SU-DHL-6 (cell line): ENCODE measurements around the gene POM121C.
A peak's percentile ranks its signal among the peaks of the same experiment; 100 is the strongest.
"Not testable (repeated sequence)": the region's sequence is repeated elsewhere in the genome, so short reads cannot be mapped to it uniquely, and the experiment has no call there.

Experiments used
- H2AFZ ChIP-seq: fragments of 200-600 bp; sonication (generic); 2 replicates; pipeline ENCODE4 v1.6.1; 2014; ENCODE audit warnings: low read depth, mild to moderate bottlenecking, moderate library complexity, mixed read lengths, antibody characterized with exemption, low read length; ENCODE audit not compliant: severe bottlenecking
- H3F3A ChIP-seq: fragments of 200-600 bp; shearing (Covaris generic); 2 replicates; pipeline ENCODE4 v1.6.0; 2016; ENCODE audit warnings: antibody characterized with exemption, mild to moderate bottlenecking; ENCODE audit not compliant: insufficient read depth
- H3K27ac ChIP-seq: fragments of 200-600 bp; sonication (generic); 2 replicates; pipeline ENCODE4 v1.5.1; 2016; ENCODE audit warnings: low read depth, mild to moderate bottlenecking, low read length, moderate library complexity, mixed read lengths
- H3K27me3 ChIP-seq: fragments of 200-600 bp; sonication (generic), shearing (Covaris generic); 2 replicates; pipeline ENCODE4 v1.6.0; 2014; ENCODE audit warnings: mild to moderate bottlenecking, low read length
- H3K36me3 ChIP-seq: fragments of 200-600 bp; sonication (generic); 2 replicates; pipeline ENCODE4 v1.6.1; 2014; ENCODE audit warnings: mild to moderate bottlenecking, low read length, mixed read lengths
- H3K4me2 ChIP-seq: fragments of 300-600, 200-600 bp; shearing (Covaris generic), sonication (generic); 2 replicates; pipeline ENCODE4 v1.6.0; 2014; ENCODE audit warnings: low read length, low read depth, mild to moderate bottlenecking; ENCODE audit not compliant: poor library complexity, severe bottlenecking
- H3K4me3 ChIP-seq: fragments of 200-600 bp; sonication (generic); 2 replicates; pipeline ENCODE4 v1.5.1; 2014; ENCODE audit warnings: antibody characterized with exemption, low read length, mild to moderate bottlenecking, mixed read lengths; ENCODE audit not compliant: insufficient read depth, poor library complexity, severe bottlenecking
- H3K79me2 ChIP-seq: fragments of 200-600 bp; sonication (generic); 2 replicates; pipeline ENCODE4 v1.6.1; 2014; ENCODE audit warnings: mild to moderate bottlenecking, low read length, moderate library complexity; ENCODE audit not compliant: insufficient read depth
- H3K9ac ChIP-seq: fragments of 200-600 bp; sonication (generic); 2 replicates; pipeline ENCODE4 v1.7.0; 2014; ENCODE audit warnings: mild to moderate bottlenecking, low read length
- H3K9me2 ChIP-seq: fragments of 200-600 bp; sonication (generic); replicated peaks from 2 replicates; pipeline ENCODE4 v1.6.1; 2014; ENCODE audit warnings: low read length; ENCODE audit not compliant: insufficient read depth
- H3K9me3 ChIP-seq: fragments of 200-600 bp; sonication (generic); 2 replicates; pipeline ENCODE4 v1.6.1; 2014; ENCODE audit warnings: low read length, mixed read lengths; ENCODE audit not compliant: insufficient read depth
- H4K20me1 ChIP-seq: fragments of 200-600 bp; sonication (generic); 2 replicates; pipeline ENCODE4 v1.6.1; 2014; ENCODE audit warnings: low read depth, mild to moderate bottlenecking, antibody characterized with exemption, low read length, moderate library complexity, mixed read lengths

POM121C gene

DNA sequence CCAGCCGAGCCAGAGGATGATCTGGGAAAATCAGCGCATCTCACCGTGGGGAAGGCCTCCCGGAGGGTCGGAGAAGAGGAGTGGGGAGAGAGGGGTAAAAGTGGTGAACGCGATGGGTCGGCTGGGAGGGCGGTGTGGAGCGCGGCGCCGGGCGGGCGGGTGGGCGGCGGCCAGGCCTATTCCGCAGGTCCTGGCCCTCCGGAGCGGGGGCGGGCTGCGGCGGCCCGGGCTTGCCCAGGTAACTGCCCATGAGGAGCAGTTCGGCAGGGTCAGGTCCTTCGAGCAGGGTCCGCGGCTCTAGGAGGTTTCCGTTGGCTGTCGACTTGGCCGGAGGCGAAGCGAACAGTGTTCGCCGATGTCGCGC lies 44.0 kb downstream of the POM121C start:
- H3K4me3 ChIP-seq, result peak overlapping the region; percentile 44
- H3K79me2 ChIP-seq, H3K9me2 ChIP-seq, H2AFZ ChIP-seq, H3K9me3 ChIP-seq, H3F3A ChIP-seq, H4K20me1 ChIP-seq, H3K27me3 ChIP-seq, H3K27ac ChIP-seq: not testable (repeated sequence)
- peak overlapping the region; percentile 44 for H3K4me2 ChIP-seq
- H3K9ac ChIP-seq, result peak overlapping the region; percentile 39
- H3K36me3 ChIP-seq, result peaks cover 14% of the 10 kb centered on the region

DNA sequence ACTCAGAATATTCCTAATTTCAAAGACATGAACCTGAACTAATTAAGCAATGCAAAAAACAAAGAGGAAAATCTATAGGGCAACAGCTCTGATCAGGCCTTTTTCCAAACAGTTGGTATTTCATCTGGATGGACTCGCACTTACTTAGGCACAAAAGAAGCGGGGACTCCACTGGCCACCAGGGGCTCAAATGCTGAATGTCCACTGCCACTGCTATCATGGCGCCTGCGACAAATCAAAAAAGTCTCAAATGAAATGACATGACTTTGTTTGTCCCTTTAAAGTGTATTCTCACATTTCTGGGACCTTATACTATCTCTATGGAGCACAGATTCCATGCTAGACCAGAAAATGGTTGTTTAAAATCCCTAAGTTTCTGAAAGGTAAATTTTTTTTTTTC lies 47.1 kb downstream of the POM121C start:
- not testable (repeated sequence) for H3K79me2 ChIP-seq, H3K9me3 ChIP-seq, H3K9me2 ChIP-seq, H3K4me3 ChIP-seq, H3K4me2 ChIP-seq, H2AFZ ChIP-seq, H3K9ac ChIP-seq, H3F3A ChIP-seq, H3K27ac ChIP-seq, H4K20me1 ChIP-seq, H3K27me3 ChIP-seq
- H3K36me3 ChIP-seq, result peaks cover 32% of the 10 kb centered on the region

DNA sequence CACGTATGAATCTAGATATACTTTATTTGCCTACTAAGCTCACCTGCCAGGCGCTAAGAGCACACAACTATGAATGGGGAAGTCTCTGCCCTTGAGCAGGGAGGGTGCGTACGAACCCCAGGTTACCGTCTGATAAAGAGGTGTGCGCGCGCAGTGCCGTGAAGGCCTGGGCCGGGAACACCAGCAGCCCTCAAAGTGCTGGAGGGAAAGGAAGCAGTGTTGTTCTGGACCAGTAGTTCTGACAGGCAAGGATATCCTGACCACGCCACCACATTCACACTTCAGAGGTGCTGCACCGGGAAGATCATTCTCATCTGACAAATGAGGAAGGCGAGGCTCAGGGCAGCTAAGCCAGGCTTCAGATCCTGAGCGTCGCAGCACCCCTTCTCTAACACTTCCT lies 62.6 kb downstream of the POM121C start:
- H3K9me2 ChIP-seq, H3K4me2 ChIP-seq, H3K36me3 ChIP-seq, H3K79me2 ChIP-seq, H3F3A ChIP-seq, H3K27ac ChIP-seq, H3K9me3 ChIP-seq, H3K27me3 ChIP-seq, H4K20me1 ChIP-seq, H2AFZ ChIP-seq, H3K4me3 ChIP-seq, H3K9ac ChIP-seq: not testable (repeated sequence)

DNA sequence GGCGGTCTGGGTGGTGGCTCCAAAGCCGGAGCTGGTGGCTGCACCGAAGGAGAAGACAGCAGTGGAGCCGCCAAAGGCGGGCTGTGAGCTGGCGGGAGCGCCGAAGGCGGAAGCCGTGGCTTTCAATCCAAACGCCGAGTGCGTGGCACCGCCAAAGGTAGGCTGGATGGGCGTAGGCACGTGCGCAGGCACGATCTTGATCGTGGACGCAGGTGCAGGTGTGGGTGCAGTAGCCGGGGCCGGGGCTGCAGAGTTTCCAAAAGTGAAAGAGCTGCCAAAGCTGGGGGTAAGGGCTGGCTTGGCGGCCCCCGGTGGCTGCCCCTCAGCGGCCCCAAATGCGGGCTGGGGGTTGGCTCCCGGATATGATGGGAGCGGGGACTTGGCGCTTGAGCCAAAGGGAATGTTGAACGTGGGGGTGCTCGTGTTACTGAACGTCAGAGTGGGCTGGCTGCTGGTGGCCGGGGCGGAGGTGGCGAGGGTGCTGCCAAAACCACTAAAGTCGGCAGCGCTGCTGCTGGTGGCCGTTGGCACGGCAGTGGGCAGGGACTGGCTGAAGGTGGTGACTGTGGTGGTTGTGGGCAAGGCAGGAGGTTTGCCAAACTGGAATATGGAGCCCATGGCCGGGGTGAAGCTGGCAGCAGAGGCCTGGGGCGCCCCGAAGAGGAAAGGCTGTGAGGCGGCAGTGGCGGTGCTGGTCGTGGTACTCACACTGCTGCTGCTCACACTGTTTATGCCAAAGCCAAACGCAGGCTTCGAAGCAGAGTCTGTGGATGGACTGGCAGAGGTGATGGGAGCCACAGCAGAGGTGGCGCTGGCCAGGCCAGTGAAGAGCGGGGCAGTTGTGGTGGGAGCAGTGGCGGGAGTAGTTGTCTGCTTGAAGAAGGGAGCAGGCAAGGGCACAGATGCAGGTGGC lies 64.0 kb downstream of the POM121C start:
- not testable (repeated sequence) for H3K36me3 ChIP-seq, H3K27me3 ChIP-seq, H4K20me1 ChIP-seq, H3K27ac ChIP-seq, H3K4me2 ChIP-seq, H3K9me2 ChIP-seq, H3K9me3 ChIP-seq, H3K79me2 ChIP-seq, H3K9ac ChIP-seq, H3F3A ChIP-seq, H3K4me3 ChIP-seq, H2AFZ ChIP-seq

DNA sequence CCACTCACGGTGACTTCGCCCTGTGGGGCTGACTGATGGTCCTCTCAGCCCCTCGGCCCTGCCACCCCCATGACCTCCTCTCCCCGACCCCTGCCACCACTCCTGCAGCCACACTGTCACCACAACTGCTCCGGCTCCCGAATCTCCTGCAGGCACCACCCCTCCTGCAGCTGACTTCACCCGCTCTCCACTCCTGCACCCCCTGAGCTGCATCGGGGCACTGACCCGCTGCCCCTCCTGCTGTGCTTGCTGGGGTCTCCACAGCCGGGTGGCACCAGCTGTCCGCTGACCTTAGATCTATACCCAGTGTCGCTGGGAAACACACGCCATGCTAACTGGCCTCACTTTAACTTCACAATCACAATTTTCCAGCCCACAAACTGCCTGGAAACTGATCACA lies 65.9 kb downstream of the POM121C start:
- not testable (repeated sequence) for H3K9me3 ChIP-seq, H3K27ac ChIP-seq, H3K27me3 ChIP-seq, H3K79me2 ChIP-seq, H2AFZ ChIP-seq, H3K4me2 ChIP-seq, H3K9ac ChIP-seq, H3K4me3 ChIP-seq, H3K9me2 ChIP-seq, H3F3A ChIP-seq, H4K20me1 ChIP-seq, H3K36me3 ChIP-seq

DNA sequence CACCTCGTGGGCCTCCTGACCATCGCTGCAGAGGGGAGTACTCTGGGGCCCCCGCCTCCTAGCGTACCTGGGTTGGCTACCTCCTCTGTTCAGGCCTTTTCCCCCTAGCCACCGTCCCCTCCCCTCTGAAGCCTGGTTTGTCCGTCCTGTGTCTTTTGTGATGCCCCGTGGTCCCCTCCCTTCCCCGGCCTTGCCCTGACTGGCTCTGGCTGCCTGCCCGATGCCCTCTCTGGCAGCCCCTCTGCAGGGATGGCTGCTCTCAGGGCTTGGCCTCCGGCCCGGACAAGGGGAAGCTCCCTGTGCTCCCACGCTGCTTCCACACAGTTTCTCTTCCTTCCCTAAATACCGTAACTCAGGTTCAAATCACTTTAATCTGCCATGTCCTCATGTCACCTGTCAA lies 66.4 kb downstream of the POM121C start:
- H3K27ac ChIP-seq, H4K20me1 ChIP-seq, H2AFZ ChIP-seq, H3K9ac ChIP-seq, H3K4me3 ChIP-seq, H3K9me3 ChIP-seq, H3K27me3 ChIP-seq, H3K9me2 ChIP-seq, H3F3A ChIP-seq, H3K4me2 ChIP-seq, H3K36me3 ChIP-seq, H3K79me2 ChIP-seq: not testable (repeated sequence)

DNA sequence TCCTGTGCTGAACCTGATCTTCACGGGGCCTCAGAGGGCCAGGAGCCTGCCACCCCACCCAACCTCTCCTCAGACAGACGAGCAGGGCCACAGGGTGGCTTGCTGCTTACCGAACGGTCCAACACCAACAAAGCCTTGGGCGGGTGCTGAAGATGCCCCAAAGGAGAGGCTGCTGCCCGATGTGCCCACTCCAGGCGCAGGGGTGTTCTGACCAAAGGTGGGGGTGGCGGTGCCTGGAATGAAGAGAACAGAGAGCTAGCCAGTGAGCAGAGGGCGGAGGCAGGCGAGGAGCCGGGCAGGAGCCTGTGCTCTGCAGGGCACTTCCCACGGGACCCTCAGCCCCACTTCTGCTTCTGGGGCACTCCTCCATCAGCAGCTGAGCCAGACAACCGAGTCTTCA lies 66.9 kb downstream of the POM121C start:
- not testable (repeated sequence) for H3K36me3 ChIP-seq, H3K9me2 ChIP-seq, H4K20me1 ChIP-seq, H3K27ac ChIP-seq, H2AFZ ChIP-seq, H3K4me2 ChIP-seq, H3F3A ChIP-seq, H3K9me3 ChIP-seq, H3K4me3 ChIP-seq, H3K9ac ChIP-seq, H3K79me2 ChIP-seq, H3K27me3 ChIP-seq

DNA sequence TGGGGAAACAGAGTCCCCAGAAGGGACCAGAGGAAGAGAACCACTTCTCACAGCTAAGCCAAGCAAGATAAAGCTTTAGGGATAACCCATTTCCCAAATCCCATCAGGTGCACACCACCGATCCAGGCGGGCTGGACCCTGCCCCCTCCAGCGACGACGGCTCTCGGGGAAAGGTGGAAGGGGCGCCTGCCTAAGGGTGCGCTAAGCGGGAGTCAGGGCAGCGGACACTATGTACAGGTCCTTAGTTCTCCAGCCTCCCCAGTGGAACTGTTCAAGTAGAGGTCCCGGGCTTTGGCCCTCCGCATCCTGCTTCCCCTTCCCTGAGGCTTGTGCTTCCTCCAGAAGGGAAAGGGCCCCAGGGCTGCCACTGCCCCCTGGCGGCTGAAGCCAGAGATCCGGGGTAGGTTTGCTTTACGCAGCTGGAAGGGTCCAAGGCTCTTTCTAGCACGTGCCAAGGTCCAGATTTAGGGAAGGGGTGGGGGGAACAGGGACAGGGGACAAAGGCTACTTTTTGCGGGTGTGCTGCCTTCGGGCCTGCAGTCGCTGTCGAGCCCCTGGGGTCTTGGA lies 67.7 kb downstream of the POM121C start:
- not testable (repeated sequence) for H3K4me3 ChIP-seq, H4K20me1 ChIP-seq, H3K27me3 ChIP-seq, H3F3A ChIP-seq, H3K9me3 ChIP-seq, H3K36me3 ChIP-seq, H2AFZ ChIP-seq, H3K79me2 ChIP-seq, H3K4me2 ChIP-seq, H3K9me2 ChIP-seq, H3K27ac ChIP-seq, H3K9ac ChIP-seq
